Left lobe of liver (tissue), 1 donor: ENCODE results near the gene DDB1. TPM values are rescaled to one million over a fixed set of nuclear protein-coding genes. Genes with fewer than 3 reads are reported as not detected.

Experiments
- total RNA-seq: library from RNA; stranded (reverse); gene quantifications from one replicate; pipeline ENCODE4 v1.2.1, GENCODE V29; 2021
- donor health status: DM: no; HTN: yes; CAD: no.

The DDB1 gene
- total RNA-seq, 1 donor from 2014 or later: 105 TPM

Other genes with a start within 250 kb of the DDB1 start
- 0.55 TPM for gene CD5, start 230.6 kb downstream of the DDB1 start, total RNA-seq
- 5.9 TPM for gene VPS37C, start 171.7 kb downstream of the DDB1 start, total RNA-seq
- gene PGA3, start 129.6 kb downstream of the DDB1 start, total RNA-seq: not detected
- gene PGA4, start 110.8 kb downstream of the DDB1 start, total RNA-seq: 0.53 TPM
- gene PGA5, start 91.9 kb downstream of the DDB1 start, total RNA-seq: 0.18 TPM
- gene VWCE, start 37.8 kb downstream of the DDB1 start, total RNA-seq: 20.6 TPM
- 176 TPM for gene TKFC, start 123 bp upstream of the DDB1 start, total RNA-seq
- gene CYB561A3, start 28.8 kb upstream of the DDB1 start, total RNA-seq: 37.9 TPM
- gene TMEM138, start 29.3 kb upstream of the DDB1 start, total RNA-seq: 23.7 TPM
- gene TMEM216, start 59.5 kb upstream of the DDB1 start, total RNA-seq: 1.7 TPM
- 34.0 TPM for gene CPSF7, start 96.9 kb upstream of the DDB1 start, total RNA-seq
- 18.8 TPM for gene SDHAF2, start 97.0 kb upstream of the DDB1 start, total RNA-seq
- not detected for gene LRRC10B, start 175.6 kb upstream of the DDB1 start, total RNA-seq
- gene SYT7, start 248.0 kb upstream of the DDB1 start, total RNA-seq: 65.6 TPM